Endodermal cell (in vitro differentiated cells): ENCODE data around the gene UMAD1. TPM values are rescaled to one million over a fixed set of nuclear protein-coding genes. Genes with fewer than 3 reads are reported as not detected.

Source experiments
- DNase-seq: peaks from one replicate; pipeline ENCODE4 v3.0.0-alpha.2; 2017
- H3K27ac ChIP-seq: 2 replicates; pipeline ENCODE4 v1.5.1; 2013; ENCODE audit warnings: mild to moderate bottlenecking, low read depth, low read length, moderate library complexity
- H3K27me3 ChIP-seq: 2 replicates; pipeline ENCODE4 v1.6.1; 2013; ENCODE audit warnings: mild to moderate bottlenecking, low read length, moderate library complexity; ENCODE audit not compliant: insufficient read depth, control insufficient read depth, poor library complexity, severe bottlenecking
- H3K36me3 ChIP-seq: 2 replicates; pipeline ENCODE4 v1.7.0; 2013; ENCODE audit warnings: mild to moderate bottlenecking, low read length, moderate library complexity; ENCODE audit not compliant: control insufficient read depth, insufficient read depth
- H3K4me1 ChIP-seq: one replicate; pipeline ENCODE4 v1.7.0; 2013; ENCODE audit warnings: low read length; ENCODE audit not compliant: control insufficient read depth, insufficient read depth
- H3K4me3 ChIP-seq: 2 replicates; pipeline ENCODE4 v1.5.1; 2013; ENCODE audit warnings: mild to moderate bottlenecking, low read length, moderate library complexity
- H3K9ac ChIP-seq: 2 replicates; pipeline ENCODE4 v1.6.1; 2013; ENCODE audit warnings: mild to moderate bottlenecking, low read length, moderate library complexity; ENCODE audit not compliant: poor library complexity, severe bottlenecking; ENCODE audit errors: extremely low read depth
- H3K9me3 ChIP-seq: 2 replicates; pipeline ENCODE4 v1.6.1; 2013; ENCODE audit warnings: mild to moderate bottlenecking, low read length, moderate library complexity; ENCODE audit not compliant: control insufficient read depth
- H3K27ac Mint-ChIP-seq: 2 replicates; pipeline ENCODE4 v1.8.0; 2020; ENCODE audit warnings: mixed read lengths
- H3K27me3 Mint-ChIP-seq: 2 replicates; pipeline ENCODE4 v1.8.0; 2021; ENCODE audit warnings: mild to moderate bottlenecking, mixed read lengths; ENCODE audit not compliant: insufficient read depth
- H3K36me3 Mint-ChIP-seq: 2 replicates; pipeline ENCODE4 v1.8.0; 2020; ENCODE audit warnings: low read depth, mixed read lengths
- H3K4me1 Mint-ChIP-seq: 2 replicates; pipeline ENCODE4 v1.8.0; 2020; ENCODE audit warnings: mixed read lengths
- H3K4me3 Mint-ChIP-seq: 2 replicates; pipeline ENCODE4 v1.8.0; 2020; ENCODE audit warnings: mild to moderate bottlenecking, moderate library complexity, mixed read lengths
- H3K9me3 Mint-ChIP-seq: 2 replicates; pipeline ENCODE4 v1.8.0; 2020; ENCODE audit warnings: mild to moderate bottlenecking, mixed read lengths
- WGBS, 2 experiments: methylation state at CpG; one replicate each; pipeline versions ENCODE4 v1.1.5 to v1.1.7; 2013; ENCODE audit warnings: missing lambda C conversion rate in 2 of 2, mixed read lengths in 1 of 2; ENCODE audit not compliant: insufficient coverage in 1 of 2, insufficient read length in 1 of 2; 5-methylcytosine and 5-hydroxymethylcytosine counted together
- total RNA-seq, 2 donors: library from RNA; stranded (reverse); fragmentation: NEBNext Ultra II Directional in 1 of 2; extraction: Animal tissue kit (Norgen Biotek cat#: 25700) in 1 of 2; gene quantifications; 2 replicates in 1 of 2; 3 replicates in 1 of 2; pipeline ENCODE4 v1.2.1, GENCODE V29; 2021
- TF ChIP-seq, protein P1 (sequence below): fragments of 200-600 bp; sonication (generic); conservative IDR thresholded peaks from 2 replicates; pipeline ENCODE4 v1.5.0; 2021; ENCODE audit warnings: antibody characterized with exemption, mild to moderate bottlenecking

The UMAD1 gene
- total RNA-seq, 2 donors from 2014 or later = 9.7 to 10.3 TPM

DNA sequence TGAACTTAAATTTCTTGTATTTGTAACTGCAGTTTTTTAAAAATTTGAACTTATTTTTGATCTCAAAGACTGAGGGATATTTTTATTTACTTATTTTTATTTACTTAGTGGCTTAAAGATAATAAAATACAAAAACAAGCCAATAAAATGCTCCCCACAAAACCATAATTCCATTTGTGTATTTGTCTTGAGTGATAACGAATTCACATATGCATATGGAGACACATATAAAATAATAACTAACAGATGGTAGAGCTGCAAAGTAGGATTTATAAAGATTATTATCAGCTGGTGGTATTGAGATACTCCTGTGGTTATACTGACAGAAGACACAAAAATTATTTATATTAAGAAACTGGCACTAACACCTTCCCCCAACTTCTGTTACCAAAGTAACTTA, 168.1 kb downstream of the UMAD1 start:
- no peak overlapping the region for H3K9ac ChIP-seq
- no peak overlapping the region for H3K27ac Mint-ChIP-seq
- no peaks in the 10 kb centered on the region for H3K27me3 Mint-ChIP-seq
- H3K4me3 Mint-ChIP-seq = no peak overlapping the region
- H3K4me1 ChIP-seq = peaks cover 5% of the 10 kb centered on the region
- no peak overlapping the region for H3K4me3 ChIP-seq
- H3K27me3 ChIP-seq = no peaks in the 10 kb centered on the region
- no CpG with 5 or more reads among the region's 1 CpG for WGBS, 2 experiments
- H3K36me3 Mint-ChIP-seq = no peaks in the 10 kb centered on the region
- no peaks in the 10 kb centered on the region for H3K9me3 ChIP-seq
- H3K27ac ChIP-seq = no peak overlapping the region
- TF ChIP-seq, protein P1, sequence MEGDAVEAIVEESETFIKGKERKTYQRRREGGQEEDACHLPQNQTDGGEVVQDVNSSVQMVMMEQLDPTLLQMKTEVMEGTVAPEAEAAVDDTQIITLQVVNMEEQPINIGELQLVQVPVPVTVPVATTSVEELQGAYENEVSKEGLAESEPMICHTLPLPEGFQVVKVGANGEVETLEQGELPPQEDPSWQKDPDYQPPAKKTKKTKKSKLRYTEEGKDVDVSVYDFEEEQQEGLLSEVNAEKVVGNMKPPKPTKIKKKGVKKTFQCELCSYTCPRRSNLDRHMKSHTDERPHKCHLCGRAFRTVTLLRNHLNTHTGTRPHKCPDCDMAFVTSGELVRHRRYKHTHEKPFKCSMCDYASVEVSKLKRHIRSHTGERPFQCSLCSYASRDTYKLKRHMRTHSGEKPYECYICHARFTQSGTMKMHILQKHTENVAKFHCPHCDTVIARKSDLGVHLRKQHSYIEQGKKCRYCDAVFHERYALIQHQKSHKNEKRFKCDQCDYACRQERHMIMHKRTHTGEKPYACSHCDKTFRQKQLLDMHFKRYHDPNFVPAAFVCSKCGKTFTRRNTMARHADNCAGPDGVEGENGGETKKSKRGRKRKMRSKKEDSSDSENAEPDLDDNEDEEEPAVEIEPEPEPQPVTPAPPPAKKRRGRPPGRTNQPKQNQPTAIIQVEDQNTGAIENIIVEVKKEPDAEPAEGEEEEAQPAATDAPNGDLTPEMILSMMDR = no peak
- no peaks in the 10 kb centered on the region for H3K36me3 ChIP-seq
- no peak for DNase-seq
- peaks cover 10% of the 10 kb centered on the region for H3K4me1 Mint-ChIP-seq
- H3K9me3 Mint-ChIP-seq = no peaks in the 10 kb centered on the region

DNA sequence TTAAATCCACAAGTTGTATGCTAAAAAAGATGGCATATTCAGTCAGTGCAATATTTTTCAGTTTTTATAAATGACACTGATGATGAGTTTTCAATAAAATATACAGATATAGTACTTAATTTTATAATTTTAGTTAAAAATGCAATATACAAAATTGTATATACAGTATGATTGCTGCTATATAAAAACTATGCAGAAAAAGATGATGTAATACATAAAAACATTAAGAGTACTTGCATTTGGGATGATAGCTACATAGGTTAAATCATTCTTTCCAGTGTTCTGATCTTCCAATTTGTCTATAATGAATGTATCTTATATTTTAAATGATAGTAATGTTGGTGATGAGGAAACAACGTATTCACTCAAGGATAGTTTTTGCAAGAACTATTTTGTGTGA, 169.8 kb downstream of the UMAD1 start:
- no peak overlapping the region for H3K4me3 ChIP-seq
- no peak overlapping the region for H3K27ac ChIP-seq
- Mint-ChIP-seq H3K27me3 (no peaks in the 10 kb centered on the region), H3K36me3 (no peaks in the 10 kb centered on the region), H3K4me3 (no peak overlapping the region), H3K9me3 (no peaks in the 10 kb centered on the region), H3K27ac (no peak overlapping the region), H3K4me1 (peaks cover 7% of the 10 kb centered on the region)
- no peaks in the 10 kb centered on the region for H3K9me3 ChIP-seq
- TF ChIP-seq, protein P1 = no peak
- no peaks in the 10 kb centered on the region for H3K36me3 ChIP-seq
- 71 to 86% methylated on average over 1 of the region's 1 CpG for WGBS, 2 experiments
- H3K9ac ChIP-seq = no peak overlapping the region
- H3K4me1 ChIP-seq = peaks cover 2% of the 10 kb centered on the region
- no peak for DNase-seq
- no peaks in the 10 kb centered on the region for H3K27me3 ChIP-seq

DNA sequence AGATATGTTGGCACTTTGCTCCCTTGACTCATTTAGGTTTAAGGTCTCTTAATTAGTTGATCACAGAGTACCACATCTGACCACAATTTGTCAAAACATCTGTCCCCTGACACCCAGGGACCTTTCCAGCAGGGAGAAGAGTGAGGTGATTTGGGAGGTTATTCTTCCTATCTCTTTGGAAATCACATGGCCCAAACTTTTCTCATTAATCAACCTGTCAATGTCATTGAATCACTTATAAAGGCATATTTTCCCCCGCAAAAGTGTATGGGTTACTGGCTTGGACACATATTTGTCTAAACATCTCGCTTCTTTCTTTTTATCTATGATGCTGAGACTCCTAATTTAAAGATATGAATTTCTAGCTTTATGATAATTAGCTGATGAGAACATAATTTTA, 170.3 kb downstream of the UMAD1 start:
- H3K27ac Mint-ChIP-seq = no peak overlapping the region
- no peak overlapping the region for H3K4me3 Mint-ChIP-seq
- no peak overlapping the region for H3K27ac ChIP-seq
- H3K9me3 Mint-ChIP-seq = no peaks in the 10 kb centered on the region
- no peaks in the 10 kb centered on the region for H3K27me3 Mint-ChIP-seq
- H3K9me3 ChIP-seq = no peaks in the 10 kb centered on the region
- DNase-seq = no peak
- H3K36me3 ChIP-seq = no peaks in the 10 kb centered on the region
- peaks cover under 1% of the 10 kb centered on the region for H3K4me1 ChIP-seq
- no peak overlapping the region for H3K4me3 ChIP-seq
- H3K4me1 Mint-ChIP-seq = peaks cover 7% of the 10 kb centered on the region
- no peaks in the 10 kb centered on the region for H3K36me3 Mint-ChIP-seq
- H3K9ac ChIP-seq = no peak overlapping the region
- 97% methylated on average over 2 of the region's 2 CpGs; no CpG with 5 or more reads in 1 of the 2 experiments for WGBS, 2 experiments
- no peaks in the 10 kb centered on the region for H3K27me3 ChIP-seq
- TF ChIP-seq, protein P1 = no peak
